ENCODE measurements around the gene FIBIN. TPM values are rescaled to one million over a fixed set of nuclear protein-coding genes. Genes with fewer than 3 reads are reported as not detected.
"Not testable (repeated sequence)": the region's sequence is repeated elsewhere in the genome, so short reads cannot be mapped to it uniquely, and the experiment has no call there.

Gene FIBIN
- total RNA-seq, 1 experiment from 2014 or later: not detected

DNA sequence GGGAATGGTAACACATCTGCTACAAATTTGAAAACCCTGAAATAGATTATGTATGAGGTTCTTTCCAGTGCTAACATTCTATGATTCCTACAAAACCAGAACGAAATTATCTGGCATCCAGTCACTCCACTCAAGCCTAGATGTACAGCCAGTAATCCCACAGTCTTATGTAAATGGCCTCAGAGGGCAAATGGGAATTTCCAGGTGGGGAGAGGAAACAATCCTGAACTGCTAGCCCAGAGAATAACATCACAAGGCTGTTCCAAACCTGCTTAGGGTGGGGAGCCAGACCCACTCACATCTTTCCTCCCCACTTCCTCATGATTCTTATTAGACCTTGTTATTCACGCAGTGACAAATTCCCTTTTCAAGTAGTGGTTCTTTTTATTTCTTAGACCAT, 3.5 kb downstream of the FIBIN start:
- no TSS peak for BruUV-seq (replicated peaks)
- ChIA-PET POLR2A (ENCODE audit: unreplicated experiment) (no interaction called here), CTCF (no interaction called here)
- Histone ChIP-seq H3F3A (ENCODE audit: insufficient read depth, low read depth) (no peaks in the 10 kb centered on the region), H2AFZ (no peak overlapping the region), H3K27me3 (ENCODE audit: insufficient read depth, low read depth) (no peaks in the 10 kb centered on the region), H3K9me3 (ENCODE audit: insufficient read depth, low read depth) (no peaks in the 10 kb centered on the region), H3K9me2 (ENCODE audit: insufficient read depth) (no peaks in the 10 kb centered on the region), H3K36me3 (ENCODE audit: low read depth) (no peaks in the 10 kb centered on the region), H4K20me1 (ENCODE audit: insufficient read depth) (no peaks in the 10 kb centered on the region), H3K4me1 (replicated peaks; ENCODE audit: insufficient read depth) (no peaks in the 10 kb centered on the region), H3K4me2 (no peak overlapping the region), H3K27ac (no peak overlapping the region), H3K79me2 (ENCODE audit: low read depth) (no peaks in the 10 kb centered on the region), H3K4me3 (no peak overlapping the region)
- intact Hi-C loops (cut with micrococcal nuclease; ENCODE audit: unreplicated experiment): no loop called here
- no peak for DNase-seq
- TF ChIP-seq, protein P1, sequence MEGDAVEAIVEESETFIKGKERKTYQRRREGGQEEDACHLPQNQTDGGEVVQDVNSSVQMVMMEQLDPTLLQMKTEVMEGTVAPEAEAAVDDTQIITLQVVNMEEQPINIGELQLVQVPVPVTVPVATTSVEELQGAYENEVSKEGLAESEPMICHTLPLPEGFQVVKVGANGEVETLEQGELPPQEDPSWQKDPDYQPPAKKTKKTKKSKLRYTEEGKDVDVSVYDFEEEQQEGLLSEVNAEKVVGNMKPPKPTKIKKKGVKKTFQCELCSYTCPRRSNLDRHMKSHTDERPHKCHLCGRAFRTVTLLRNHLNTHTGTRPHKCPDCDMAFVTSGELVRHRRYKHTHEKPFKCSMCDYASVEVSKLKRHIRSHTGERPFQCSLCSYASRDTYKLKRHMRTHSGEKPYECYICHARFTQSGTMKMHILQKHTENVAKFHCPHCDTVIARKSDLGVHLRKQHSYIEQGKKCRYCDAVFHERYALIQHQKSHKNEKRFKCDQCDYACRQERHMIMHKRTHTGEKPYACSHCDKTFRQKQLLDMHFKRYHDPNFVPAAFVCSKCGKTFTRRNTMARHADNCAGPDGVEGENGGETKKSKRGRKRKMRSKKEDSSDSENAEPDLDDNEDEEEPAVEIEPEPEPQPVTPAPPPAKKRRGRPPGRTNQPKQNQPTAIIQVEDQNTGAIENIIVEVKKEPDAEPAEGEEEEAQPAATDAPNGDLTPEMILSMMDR (conservative IDR thresholded peaks at IDR 0.05): no peak
- no peak for TF ChIP-seq EZH2 (IDR thresholded peaks at IDR 0.05; ENCODE audit: low read depth)

DNA sequence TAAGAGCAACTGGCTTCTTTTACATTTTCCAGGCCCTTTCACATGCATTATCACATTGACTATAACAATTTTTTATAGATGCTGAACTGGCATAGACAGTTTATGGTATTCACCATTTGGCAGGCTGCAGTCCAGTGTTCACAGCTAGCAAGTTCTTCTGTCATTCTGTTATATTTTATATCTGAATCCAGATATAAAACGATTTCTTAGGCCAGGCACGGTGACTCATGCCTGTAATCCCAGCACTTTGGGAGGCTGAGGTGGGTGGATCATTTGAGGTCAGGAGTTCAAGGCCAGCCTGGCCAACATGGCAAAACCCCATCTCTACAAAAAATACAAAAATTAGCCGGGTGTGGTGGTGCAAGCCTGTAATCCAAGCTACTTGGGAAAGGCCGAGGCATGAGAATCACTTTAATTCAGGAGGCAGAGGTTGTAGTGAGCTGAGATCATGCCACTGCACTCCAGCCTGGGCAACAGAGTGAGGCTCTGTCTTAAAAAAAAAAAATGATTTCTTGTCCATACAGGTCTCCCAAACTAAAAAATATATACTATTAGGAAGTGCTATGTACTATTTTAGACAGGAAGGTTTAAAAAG, 7.3 kb downstream of the FIBIN start:
- H3K4me3 ChIP-seq; H4K20me1 ChIP-seq (ENCODE audit: insufficient read depth); H3K27me3 ChIP-seq (ENCODE audit: insufficient read depth, low read depth); H3K36me3 ChIP-seq (ENCODE audit: low read depth); H3K4me1 ChIP-seq (replicated peaks; ENCODE audit: insufficient read depth); H2AFZ ChIP-seq; H3K9me2 ChIP-seq (ENCODE audit: insufficient read depth); POLR2A ChIA-PET (ENCODE audit: unreplicated experiment); intact Hi-C loops (cut with micrococcal nuclease; ENCODE audit: unreplicated experiment); DNase-seq; H3K27ac ChIP-seq; CTCF ChIA-PET; BruUV-seq (replicated peaks); H3K79me2 ChIP-seq (ENCODE audit: low read depth); H3K4me2 ChIP-seq; H3F3A ChIP-seq (ENCODE audit: insufficient read depth, low read depth); H3K9me3 ChIP-seq (ENCODE audit: insufficient read depth, low read depth): not testable (repeated sequence)

DNA sequence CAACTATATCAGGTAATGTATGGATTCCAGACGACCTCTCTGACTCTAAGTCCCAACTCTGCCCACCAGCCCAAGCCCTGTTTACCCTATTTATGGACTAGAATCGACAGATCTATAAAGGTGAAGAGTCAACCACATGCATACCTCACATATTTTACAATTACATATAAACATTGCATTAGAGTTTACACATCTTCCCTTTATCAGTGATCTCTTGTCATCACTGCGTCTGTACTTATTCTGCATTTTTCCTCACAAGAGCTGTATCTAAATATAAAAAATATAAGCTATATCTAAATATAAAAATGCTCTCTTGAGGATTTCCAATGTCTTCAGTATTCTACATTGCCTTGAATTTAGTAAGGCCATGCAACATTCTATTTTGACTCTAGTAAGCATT, 8.5 kb downstream of the FIBIN start:
- DNase-seq: no peak
- no peaks in the 10 kb centered on the region for H3K9me3 ChIP-seq (ENCODE audit: insufficient read depth, low read depth)
- ChIA-PET CTCF (no interaction called here), POLR2A (ENCODE audit: unreplicated experiment) (interaction anchor here (0.6 kb wide), 1 partner anchor 786 kb away, joined by 3 read pairs; no protein-coding TSS in a partner anchor)
- no peaks in the 10 kb centered on the region for H3K79me2 ChIP-seq (ENCODE audit: low read depth)
- no peak overlapping the region for H3K4me2 ChIP-seq
- TF ChIP-seq, protein P1 (conservative IDR thresholded peaks at IDR 0.05): no peak
- TF ChIP-seq EZH2 (IDR thresholded peaks at IDR 0.05; ENCODE audit: low read depth): no peak
- BruUV-seq (replicated peaks): no TSS peak
- no peaks in the 10 kb centered on the region for H3K4me1 ChIP-seq (replicated peaks; ENCODE audit: insufficient read depth)
- intact Hi-C loops (cut with micrococcal nuclease; ENCODE audit: unreplicated experiment): no loop called here
- H3K9me2 ChIP-seq (ENCODE audit: insufficient read depth): no peaks in the 10 kb centered on the region
- no peaks in the 10 kb centered on the region for H4K20me1 ChIP-seq (ENCODE audit: insufficient read depth)
- H3K4me3 ChIP-seq: no peak overlapping the region
- H3F3A ChIP-seq (ENCODE audit: insufficient read depth, low read depth): no peaks in the 10 kb centered on the region
- H3K27me3 ChIP-seq (ENCODE audit: insufficient read depth, low read depth): no peaks in the 10 kb centered on the region
- H3K27ac ChIP-seq: no peak overlapping the region
- no peak overlapping the region for H2AFZ ChIP-seq
- H3K36me3 ChIP-seq (ENCODE audit: low read depth): no peaks in the 10 kb centered on the region

DNA sequence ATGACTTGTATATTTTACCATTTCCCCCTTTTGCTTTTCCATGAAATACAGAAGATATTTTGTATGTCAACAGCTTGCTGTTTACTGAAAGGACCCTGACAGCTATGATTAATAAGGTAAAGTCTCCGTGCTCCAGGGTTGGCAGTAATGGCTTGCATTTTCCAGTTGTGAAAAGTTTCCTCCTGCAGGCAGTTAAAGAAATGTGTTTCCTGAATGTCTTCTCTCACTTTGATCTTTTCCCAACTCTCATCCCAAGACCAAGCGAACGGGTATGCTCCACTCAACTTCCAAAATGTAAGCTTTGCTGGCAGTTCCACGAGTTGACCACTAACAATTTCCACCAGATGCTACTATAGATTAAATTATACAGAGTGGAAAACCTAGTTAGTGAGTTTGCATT, 8.9 kb downstream of the FIBIN start:
- POLR2A ChIA-PET (ENCODE audit: unreplicated experiment): interaction anchor here (0.6 kb wide), 1 partner anchor 786 kb away, joined by 3 read pairs; no protein-coding TSS in a partner anchor
- no peaks in the 10 kb centered on the region for H3K27me3 ChIP-seq (ENCODE audit: insufficient read depth, low read depth)
- H3K4me3 ChIP-seq: no peak overlapping the region
- H3K36me3 ChIP-seq (ENCODE audit: low read depth): no peaks in the 10 kb centered on the region
- no TSS peak for BruUV-seq (replicated peaks)
- intact Hi-C loops (cut with micrococcal nuclease; ENCODE audit: unreplicated experiment): no loop called here
- no peaks in the 10 kb centered on the region for H3K9me3 ChIP-seq (ENCODE audit: insufficient read depth, low read depth)
- no peaks in the 10 kb centered on the region for H3K4me1 ChIP-seq (replicated peaks; ENCODE audit: insufficient read depth)
- H2AFZ ChIP-seq: no peak overlapping the region
- no peak for TF ChIP-seq EZH2 (IDR thresholded peaks at IDR 0.05; ENCODE audit: low read depth)
- TF ChIP-seq, protein P1 (conservative IDR thresholded peaks at IDR 0.05): no peak
- no peaks in the 10 kb centered on the region for H3K9me2 ChIP-seq (ENCODE audit: insufficient read depth)
- H3F3A ChIP-seq (ENCODE audit: insufficient read depth, low read depth): no peaks in the 10 kb centered on the region
- CTCF ChIA-PET: no interaction called here
- DNase-seq: no peak
- H4K20me1 ChIP-seq (ENCODE audit: insufficient read depth): no peaks in the 10 kb centered on the region
- no peak overlapping the region for H3K4me2 ChIP-seq
- no peaks in the 10 kb centered on the region for H3K79me2 ChIP-seq (ENCODE audit: low read depth)
- no peak overlapping the region for H3K27ac ChIP-seq
